Tibial artery (tissue), 4 donors: ENCODE data around the gene GTF2E1.
"Not testable (repeated sequence)": the region's sequence is repeated elsewhere in the genome, so short reads cannot be mapped to it uniquely, and the experiment has no call there.

ENCODE experiments used
- DNase-seq, 2 donors: peaks; one replicate each; pipeline ENCODE4 v3.0.0-alpha.2; 2019
- H3K27ac ChIP-seq, 2 donors: fragments of 200-600 bp; sonication (generic) in 1 of 2; 1 replicate in 1 of 2; 2 replicates in 1 of 2; pipeline ENCODE4 v1.5.1; 2018 to 2019; ENCODE audit warnings: mild to moderate bottlenecking in 1 of 2
- H3K27me3 ChIP-seq, 2 donors: fragments of 200-600 bp; sonication (generic) in 1 of 2; one replicate each; pipeline versions ENCODE4 v1.5.1 to v1.6.0; 2016 to 2019
- H3K36me3 ChIP-seq, 3 donors: fragments of 200-600 bp; sonication (generic) in 2 of 3; one replicate each; pipeline ENCODE4 v1.5.1; 2016 to 2019; ENCODE audit warnings: mild to moderate bottlenecking in 2 of 3
- H3K4me1 ChIP-seq, 4 donors: fragments of 200-600 bp; sonication (generic) in 2 of 4; 1 replicate in 3 of 4; 2 replicates in 1 of 4; pipeline ENCODE4 v1.5.1; 2016 to 2019
- H3K4me3 ChIP-seq, 2 donors: fragments of 200-600 bp; sonication (generic) in 1 of 2; 1 replicate in 1 of 2; 2 replicates in 1 of 2; pipeline ENCODE4 v1.5.1; 2018 to 2019; ENCODE audit warnings: mild to moderate bottlenecking in 2 of 2
- H3K9me3 ChIP-seq, 3 donors: fragments of 200-600 bp; sonication (generic) in 1 of 3; one replicate each; pipeline ENCODE4 v1.5.1; 2016 to 2019
- CTCF ChIP-seq, 2 experiments: fragments of 200-600 bp in 1 of 2; fragments of 450-650 bp in 1 of 2; IDR thresholded peaks; one replicate each; pipeline ENCODE4 v1.5.1; 2017 to 2019; ENCODE audit warnings: antibody characterized with exemption in 2 of 2, mild to moderate bottlenecking in 1 of 2, moderate library complexity in 1 of 2
- intact Hi-C: fragments of 100-400 bp; cut with DNase I; formaldehyde crosslinking; loops from one replicate; pipeline ENCODE4 v1.15.0; 2023; ENCODE audit warnings: low total_unique reads

Gene GTF2E1

DNA sequence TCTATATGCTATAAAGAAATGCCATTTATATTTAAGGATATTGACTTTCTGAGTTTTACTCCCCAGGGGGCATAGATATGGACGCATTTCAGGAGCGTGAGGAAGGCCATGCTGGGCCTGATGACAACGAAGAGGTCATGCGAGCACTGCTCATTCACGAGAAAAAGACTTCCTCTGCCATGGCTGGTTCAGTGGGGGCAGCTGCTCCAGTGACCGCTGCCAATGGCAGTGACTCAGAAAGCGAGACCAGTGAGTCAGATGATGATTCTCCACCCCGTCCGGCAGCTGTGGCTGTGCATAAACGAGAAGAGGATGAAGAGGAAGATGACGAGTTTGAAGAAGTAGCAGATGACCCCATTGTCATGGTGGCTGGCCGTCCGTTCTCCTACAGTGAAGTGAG, 38.4 kb downstream of the GTF2E1 start:
- intact Hi-C loops, result no loop called here
- H3K4me3 ChIP-seq, result no peak overlapping the region

DNA sequence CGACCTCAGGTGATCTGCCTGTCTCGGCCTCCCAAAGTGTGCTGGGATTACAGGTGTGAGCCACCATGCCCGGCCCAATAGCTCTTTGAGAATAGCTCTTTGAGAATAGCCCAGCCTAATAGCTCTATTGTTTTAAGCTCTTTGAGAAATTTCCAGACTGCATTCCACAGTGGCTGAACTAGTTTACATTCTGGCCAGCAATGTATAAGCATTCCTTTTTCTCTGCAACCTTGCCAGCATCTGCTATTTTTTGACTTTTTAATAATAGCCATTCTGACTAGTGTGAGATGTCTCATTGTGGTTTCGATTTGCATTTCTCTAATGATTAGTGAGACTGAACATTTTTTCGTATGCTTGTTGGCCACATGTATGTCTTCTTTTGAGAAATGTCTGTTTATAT, 43.3 kb downstream of the GTF2E1 start:
- H3K27me3 ChIP-seq, H3K27ac ChIP-seq, DNase-seq, intact Hi-C loops, H3K9me3 ChIP-seq, H3K4me1 ChIP-seq, H3K4me3 ChIP-seq: not testable (repeated sequence)
- peaks cover 5 to 16% (median 9%) of the 10 kb centered on the region in 3 donors for H3K36me3 ChIP-seq

More for the DNA sequence above, 38.4 kb downstream of the GTF2E1 start:
- Histone ChIP-seq H3K4me1 (peaks cover 0 to 3% (median 2%) of the 10 kb centered on the region in 4 donors), H3K27ac (no peak overlapping the region), H3K9me3 (no peaks in the 10 kb centered on the region), H3K36me3 (peaks cover 15 to 33% (median 29%) of the 10 kb centered on the region in 3 donors), H3K27me3 (no peaks in the 10 kb centered on the region)
- no peak for TF ChIP-seq CTCF (IDR thresholded peaks at IDR 0.05)
- peak; percentile 18 to 62 for DNase-seq

DNA sequence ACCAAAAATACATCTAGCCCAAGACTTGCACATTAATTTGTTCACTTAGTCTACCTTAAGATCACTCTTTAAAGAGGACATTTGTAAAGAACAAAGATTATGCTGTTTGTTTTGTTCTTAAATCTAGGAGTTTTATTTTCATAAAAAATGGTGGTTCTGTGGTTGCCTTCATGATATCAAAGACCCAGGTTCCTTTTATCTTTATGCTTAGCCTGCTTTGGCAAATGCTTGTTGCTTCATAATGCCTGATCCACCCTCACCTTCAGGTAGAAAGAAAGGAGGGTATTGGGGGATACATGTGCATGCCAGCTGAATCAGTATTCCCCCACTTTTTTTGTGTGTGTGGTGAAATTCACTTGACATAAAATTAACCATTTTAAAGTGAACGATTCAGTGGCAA, 48.5 kb downstream of the GTF2E1 start:
- H3K36me3 ChIP-seq, result no peaks in the 10 kb centered on the region
- intact Hi-C loops, result no loop called here
- DNase-seq, result no peak
- no peaks in the 10 kb centered on the region for H3K27me3 ChIP-seq
- no peak overlapping the region for H3K27ac ChIP-seq
- H3K4me1 ChIP-seq, result no peaks in the 10 kb centered on the region
- no peaks in the 10 kb centered on the region for H3K9me3 ChIP-seq
- TF ChIP-seq CTCF (IDR thresholded peaks at IDR 0.05), result no peak
- H3K4me3 ChIP-seq, result no peak overlapping the region

DNA sequence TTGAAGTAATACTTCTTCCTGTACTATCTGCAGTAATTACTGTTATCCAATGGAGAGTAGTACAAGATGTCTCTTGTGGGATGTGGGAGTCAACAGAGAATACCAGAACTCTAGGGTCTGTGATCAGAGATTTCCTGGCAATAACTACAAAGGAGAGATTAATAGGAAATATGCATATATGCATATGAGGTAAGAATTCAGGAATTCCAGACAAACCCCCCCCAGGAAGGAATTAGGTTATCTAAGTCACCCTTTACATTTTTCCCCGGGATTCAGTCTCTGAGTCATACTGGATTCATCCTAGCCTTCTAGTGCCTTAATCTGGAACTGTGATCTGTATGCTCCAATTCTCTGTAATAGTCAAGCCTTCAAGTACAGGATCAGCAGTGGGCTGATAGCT, 49.4 kb downstream of the GTF2E1 start:
- no peak overlapping the region for H3K27ac ChIP-seq
- intact Hi-C loops, result no loop called here
- H3K36me3 ChIP-seq, result no peaks in the 10 kb centered on the region

DNA sequence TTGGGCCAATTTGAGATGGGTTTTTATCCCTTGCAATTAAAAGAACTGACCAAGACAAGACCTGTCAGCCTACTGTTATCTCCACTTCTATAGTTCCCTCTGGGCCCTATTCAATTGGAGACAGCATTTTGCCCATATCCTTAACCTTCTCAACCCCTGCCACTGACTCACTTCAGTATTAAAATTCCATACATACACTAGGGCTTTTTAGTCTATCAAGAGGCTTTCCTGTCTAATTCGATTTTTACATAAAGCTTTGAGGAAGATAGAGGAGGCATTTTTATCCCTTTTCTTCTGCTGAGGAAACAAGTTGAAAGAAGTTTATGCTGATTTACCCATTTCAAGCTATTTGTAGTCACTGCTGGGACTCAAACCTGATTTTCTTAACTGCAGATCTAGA, 51.1 kb downstream of the GTF2E1 start:
- Histone ChIP-seq H3K36me3 (no peaks in the 10 kb centered on the region), H3K4me3 (no peak overlapping the region), H3K4me1 (no peaks in the 10 kb centered on the region), H3K27me3 (no peaks in the 10 kb centered on the region), H3K27ac (no peak overlapping the region), H3K9me3 (no peaks in the 10 kb centered on the region)
- no peak for TF ChIP-seq CTCF (IDR thresholded peaks at IDR 0.05)
- intact Hi-C loops, result no loop called here
- no peak for DNase-seq

More for the DNA sequence above, 49.4 kb downstream of the GTF2E1 start:
- no peaks in the 10 kb centered on the region for H3K27me3 ChIP-seq
- no peak for DNase-seq
- no peaks in the 10 kb centered on the region for H3K9me3 ChIP-seq
- H3K4me3 ChIP-seq, result no peak overlapping the region
- H3K4me1 ChIP-seq, result no peaks in the 10 kb centered on the region
- TF ChIP-seq CTCF (IDR thresholded peaks at IDR 0.05), result no peak

DNA sequence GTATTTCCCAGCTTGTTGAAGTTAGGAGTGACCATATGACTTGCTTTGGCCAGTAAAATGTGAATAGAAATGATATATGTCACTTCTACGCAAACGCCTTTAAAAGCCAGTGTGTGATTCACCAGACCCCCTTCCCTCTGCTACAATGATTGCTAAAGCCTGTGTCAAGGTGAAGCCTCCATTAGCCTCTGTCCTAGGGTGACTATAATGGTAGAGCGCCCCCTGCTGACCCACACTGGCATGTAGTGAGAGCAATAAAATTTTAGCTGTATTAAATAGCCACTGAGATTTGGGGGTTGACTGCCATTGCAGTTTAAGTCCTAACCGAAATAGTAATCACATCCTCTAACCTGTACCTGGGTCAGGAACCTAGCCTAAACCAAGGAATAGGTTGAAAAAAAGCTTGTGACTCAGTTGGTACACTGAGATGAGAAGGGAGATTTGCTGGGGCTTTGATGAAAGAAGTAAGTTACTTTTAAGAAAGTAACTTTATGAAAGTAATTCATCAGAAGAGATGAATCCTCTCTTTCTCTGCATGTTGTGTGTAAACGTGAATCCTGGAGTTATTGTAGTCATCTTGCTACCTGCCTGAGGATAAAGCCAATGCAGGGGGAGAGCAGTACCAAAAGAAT, 52.6 kb downstream of the GTF2E1 start:
- intact Hi-C loops, result no loop called here
- peak; percentile 74 to 79 for DNase-seq
- Histone ChIP-seq H3K36me3 (no peaks in the 10 kb centered on the region), H3K9me3 (no peaks in the 10 kb centered on the region), H3K4me1 (no peaks in the 10 kb centered on the region), H3K4me3 (no peak overlapping the region), H3K27me3 (no peaks in the 10 kb centered on the region), H3K27ac (no peak overlapping the region)
- peak; percentile 41 to 51 for TF ChIP-seq CTCF (IDR thresholded peaks at IDR 0.05)
